AG20443 (cell line): ENCODE measurements around the gene PDE6H.
A peak's percentile ranks its signal among the peaks of the same experiment; 100 is the strongest.

Experiments
- DNase-seq: peaks from one replicate; pipeline ENCODE4 v3.0.0; 2012; ENCODE audit warnings: low spot score, mixed read lengths

Gene PDE6H

DNA sequence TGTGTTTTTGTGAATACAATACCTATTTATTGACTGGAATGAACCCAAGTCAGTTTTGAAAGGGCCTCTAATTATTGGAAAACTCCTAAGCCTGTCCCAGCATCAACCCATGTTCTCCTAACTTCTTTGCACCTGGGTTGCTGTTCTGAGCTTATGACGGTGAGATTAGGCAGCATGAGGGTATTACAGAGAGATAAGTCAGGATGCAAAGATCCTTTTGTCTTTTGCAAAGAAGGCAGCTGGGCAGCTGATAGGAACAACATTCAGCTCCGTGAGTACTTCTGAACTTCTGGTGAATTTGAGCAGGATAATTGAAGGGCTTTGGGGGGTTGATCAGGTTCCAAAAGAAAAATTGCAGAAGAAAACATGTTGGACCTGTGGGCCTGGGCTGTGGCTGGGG is at the start of gene PDE6H:
Gene PDE6H (plus strand): TSS at position 227 of the 400 bp plus-strand sequence. CDS start 4,971 bp downstream, outside the sequence.
- DNase-seq = no peak

- DNase-seq = no peak
These were observed 48.9 kb upstream of the PDE6H start for GRCh38 chr12:14923944-14924343.

DNA sequence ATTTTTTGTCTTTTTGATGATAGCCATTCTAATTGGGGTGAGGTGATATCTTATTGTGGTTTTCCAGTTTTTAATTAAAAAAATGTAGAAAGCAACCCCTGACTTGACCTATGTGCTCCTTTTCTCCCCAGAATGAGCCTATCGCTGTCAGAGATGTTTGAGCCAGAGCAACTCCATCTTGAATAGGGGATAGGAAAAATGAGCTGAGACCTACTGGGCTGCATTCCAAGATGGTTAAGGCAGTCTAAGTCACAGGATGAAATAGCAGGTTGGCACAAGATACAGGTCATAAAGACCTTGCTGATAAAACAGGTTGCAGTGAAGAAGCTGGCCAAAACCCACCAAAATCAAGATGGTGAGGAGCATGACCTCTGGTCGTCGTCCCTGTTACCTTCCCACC is 48.3 kb upstream of the PDE6H start:
- no peak for DNase-seq

GRCh38 chr12:14927267-14927666 is 45.6 kb upstream of the PDE6H start:
- DNase-seq = no peak

GRCh38 chr12:14928931-14929330 is 43.9 kb upstream of the PDE6H start:
- no peak for DNase-seq

GRCh38 chr12:14930299-14930698 is 42.5 kb upstream of the PDE6H start:
- no peak for DNase-seq

GRCh38 chr12:14931359-14931758 is 41.5 kb upstream of the PDE6H start:
- no peak for DNase-seq

DNA sequence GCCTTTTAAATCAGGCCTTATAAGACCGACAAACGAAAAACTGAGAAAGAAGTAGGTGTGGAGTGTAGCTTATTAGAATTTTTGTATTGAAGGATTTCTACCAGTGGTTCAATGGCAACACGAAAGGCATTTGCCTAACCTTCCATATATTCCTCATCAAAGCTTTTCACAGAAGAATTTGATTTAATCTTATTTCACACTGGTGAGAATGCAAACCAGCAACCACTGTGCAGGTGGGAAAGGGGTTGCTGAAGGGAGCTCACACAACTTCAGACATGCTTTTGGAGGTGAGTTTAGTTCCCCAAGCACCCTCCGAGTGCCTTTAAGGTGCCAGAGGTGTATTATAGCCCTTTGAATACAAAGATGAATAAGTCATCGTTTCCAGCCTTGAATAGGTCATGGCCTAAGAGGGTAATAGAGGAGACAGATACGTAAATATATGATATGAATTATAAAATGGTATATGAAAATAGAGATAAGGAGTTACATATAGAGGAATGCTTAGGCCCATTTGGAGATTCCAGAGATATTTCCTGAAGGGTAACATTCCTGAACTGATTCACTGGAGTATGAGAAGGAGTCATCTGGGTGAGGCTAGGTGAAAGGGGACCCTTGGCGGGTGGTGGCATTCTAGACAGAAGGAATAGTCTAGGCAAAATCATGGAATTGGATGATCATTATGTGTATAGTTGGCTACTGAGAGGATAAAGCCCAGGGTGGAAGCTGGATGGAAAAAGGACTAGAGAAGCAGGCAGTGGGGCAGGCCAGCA is 40.9 kb upstream of the PDE6H start:
- no peak for DNase-seq

GRCh38 chr12:14934511-14934910 is 38.3 kb upstream of the PDE6H start:
- DNase-seq = no peak

DNA sequence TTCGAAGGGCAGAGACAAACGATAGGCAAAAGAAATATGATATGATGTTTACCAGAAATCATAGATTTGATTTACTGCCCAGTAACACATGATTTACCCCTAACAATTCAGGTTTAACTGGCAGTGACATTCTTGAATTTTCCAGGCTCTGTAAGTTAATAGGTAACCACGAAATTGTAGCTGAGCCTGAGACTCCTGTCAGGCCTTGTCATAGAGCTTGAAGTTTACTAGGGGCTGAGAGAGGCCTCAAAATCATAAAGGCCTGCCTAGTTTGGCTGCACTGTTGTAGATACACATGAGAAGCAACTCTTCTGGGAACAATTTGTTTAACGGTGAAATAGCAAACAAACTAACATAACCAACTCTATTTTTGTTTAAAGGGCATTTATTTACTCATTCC is 37.8 kb upstream of the PDE6H start:
- DNase-seq = no peak

DNA sequence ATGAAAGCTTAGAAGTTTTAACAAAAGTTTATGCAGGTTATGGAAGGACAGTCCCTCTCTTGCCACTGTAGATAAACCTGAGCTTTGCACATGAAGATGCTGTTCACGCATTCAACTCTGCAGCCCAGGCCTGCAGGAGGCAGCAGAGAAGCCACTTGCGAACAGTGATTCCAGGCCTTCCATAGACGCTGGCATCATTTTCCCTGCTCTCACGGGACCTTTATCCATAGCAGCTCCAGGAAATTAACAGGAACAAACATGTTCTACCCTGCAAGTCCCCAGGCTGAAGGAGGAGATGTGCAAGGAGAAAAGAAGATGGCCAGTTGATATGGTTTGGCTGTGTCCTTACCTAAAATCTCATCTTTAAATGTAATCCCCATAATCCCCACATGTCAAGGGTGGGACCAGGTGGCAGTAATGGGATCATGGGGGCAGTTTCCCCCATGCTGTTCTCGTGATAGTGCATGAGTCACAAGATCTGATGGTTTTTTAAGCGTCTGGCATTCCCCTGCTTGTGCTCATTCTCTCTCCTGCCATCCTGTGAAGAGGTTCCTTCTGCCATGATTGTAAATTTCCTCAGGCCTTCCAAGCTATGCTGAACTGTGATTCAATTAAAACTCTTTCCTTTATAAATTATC is 36.5 kb upstream of the PDE6H start:
- DNase-seq = peak; percentile 21

GRCh38 chr12:14937014-14937413 is 35.8 kb upstream of the PDE6H start:
- no peak for DNase-seq

- no peak for DNase-seq
These were observed 35.2 kb upstream of the PDE6H start for GRCh38 chr12:14937689-14938088.

DNA sequence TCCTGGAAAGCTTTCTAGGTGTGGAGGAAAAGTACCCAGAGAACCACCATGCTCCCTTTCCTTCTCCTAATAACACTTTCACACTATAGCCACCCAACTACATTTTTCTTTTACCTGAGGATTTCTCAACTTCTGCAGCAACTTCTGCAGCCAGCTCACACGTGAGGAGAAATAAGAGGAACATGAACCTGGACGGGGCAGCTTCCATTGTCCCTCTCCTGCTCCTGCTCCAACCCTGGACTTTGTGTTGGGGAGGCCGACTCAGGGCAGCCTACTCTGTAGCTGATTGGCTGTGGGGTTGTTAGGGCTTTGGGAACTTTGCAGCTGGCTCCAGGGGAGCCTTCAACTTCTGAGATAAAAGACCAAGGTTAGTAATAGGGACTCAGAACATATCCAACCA is 34.5 kb upstream of the PDE6H start, which contains the start of gene ERP27:
Gene ERP27 (minus strand): TSS at position 237 of the 400 bp plus-strand sequence. CDS start 29 bp downstream, at position 208.
- no peak for DNase-seq

- no peak for DNase-seq
These were observed 31.5 kb upstream of the PDE6H start for GRCh38 chr12:14941369-14941768.

DNA sequence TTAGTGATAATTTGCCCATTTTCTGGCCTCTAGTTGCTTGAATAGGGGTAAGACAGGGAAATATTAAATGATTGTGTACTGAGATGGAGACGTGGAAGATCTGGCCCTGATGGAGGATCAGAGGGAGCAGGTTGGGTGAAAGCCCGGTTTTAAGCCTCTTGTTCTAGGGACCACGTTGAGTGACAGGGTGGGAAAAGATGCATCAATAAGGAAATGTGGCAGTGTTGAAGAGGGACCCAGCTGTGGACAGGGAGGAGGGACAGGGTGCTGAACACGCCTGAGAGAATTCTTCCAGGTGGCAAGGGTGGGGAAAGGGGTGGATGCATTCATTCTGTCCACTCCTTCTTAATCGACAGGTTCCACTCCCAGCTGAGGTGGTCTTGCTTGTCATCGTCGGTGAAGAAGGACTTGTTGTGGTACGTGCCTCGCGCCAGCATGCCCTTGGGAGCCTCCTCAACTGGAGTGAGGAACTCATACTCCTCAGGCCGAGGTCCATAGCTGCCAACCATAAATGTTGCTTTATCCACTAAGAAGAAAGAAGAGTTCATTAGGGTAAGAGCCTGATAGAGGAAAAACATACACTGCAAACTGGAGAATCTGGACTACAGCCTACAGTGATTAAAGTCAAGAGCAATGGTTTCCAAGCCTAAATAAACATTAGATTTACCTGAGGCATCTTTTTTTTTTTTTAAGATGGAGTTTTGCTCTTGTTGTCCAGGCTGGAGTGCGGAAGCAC is 30.5 kb upstream of the PDE6H start:
- no peak for DNase-seq

DNA sequence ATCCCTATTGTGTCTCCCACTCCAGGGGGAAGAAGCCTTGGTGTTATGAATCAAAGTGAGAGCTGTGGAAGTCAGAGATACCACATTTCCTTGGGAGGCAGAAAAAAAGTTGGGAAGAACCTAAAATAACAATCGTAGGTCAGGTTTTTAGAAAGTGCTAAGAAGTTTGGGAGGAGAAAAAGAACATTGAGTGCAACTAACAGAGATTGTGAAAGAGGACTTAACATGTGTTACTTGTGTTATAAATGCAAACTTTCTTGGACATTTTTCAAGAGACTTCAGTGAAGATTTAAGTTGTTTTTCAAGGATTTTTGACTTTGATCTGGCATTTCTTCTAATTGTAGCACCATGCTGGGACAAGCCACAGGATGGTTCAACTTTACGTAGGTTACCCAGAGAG is 26.7 kb upstream of the PDE6H start:
- no peak for DNase-seq

DNA sequence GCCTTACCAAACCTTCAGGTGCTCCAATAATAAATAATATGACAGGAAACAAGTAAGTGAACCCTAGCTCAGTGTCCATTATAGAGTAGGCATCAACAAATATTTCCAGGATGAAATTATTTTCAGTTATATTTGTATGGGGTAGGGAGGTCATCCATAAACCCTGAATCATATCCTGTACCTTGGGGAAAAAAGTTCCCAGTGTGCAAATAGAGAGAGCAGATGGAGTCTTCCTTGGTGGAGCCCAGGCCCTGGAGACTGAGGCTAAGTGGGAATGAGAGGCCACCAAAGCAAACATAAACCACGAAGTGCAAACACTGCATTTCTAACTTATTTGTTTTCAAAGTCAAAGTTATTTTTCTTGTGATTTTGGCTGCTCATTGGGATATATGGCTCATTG is 26.0 kb upstream of the PDE6H start:
- DNase-seq = no peak

- peak; percentile 76 for DNase-seq
These were observed 24.2 kb upstream of the PDE6H start for GRCh38 chr12:14948672-14949071.

GRCh38 chr12:14949631-14950030 is 23.2 kb upstream of the PDE6H start:
- DNase-seq = no peak

GRCh38 chr12:14950421-14950820 is 22.4 kb upstream of the PDE6H start:
- DNase-seq = no peak

GRCh38 chr12:14950982-14951746 is 21.7 kb upstream of the PDE6H start:
- no peak for DNase-seq
